NOMO-1 treated with dmso at 0.1 percent for 144 hours (cell line): ENCODE results near the gene OSBPL5.
"Not testable (repeated sequence)": the region's sequence is repeated elsewhere in the genome, so short reads cannot be mapped to it uniquely, and the experiment has no call there.

ENCODE experiments used
- DNase-seq: peaks from one replicate; lab custom pipeline; 2025; ENCODE audit not compliant: unreplicated experiment; lab: John Stamatoyannopoulos, UW

OSBPL5 gene

DNA sequence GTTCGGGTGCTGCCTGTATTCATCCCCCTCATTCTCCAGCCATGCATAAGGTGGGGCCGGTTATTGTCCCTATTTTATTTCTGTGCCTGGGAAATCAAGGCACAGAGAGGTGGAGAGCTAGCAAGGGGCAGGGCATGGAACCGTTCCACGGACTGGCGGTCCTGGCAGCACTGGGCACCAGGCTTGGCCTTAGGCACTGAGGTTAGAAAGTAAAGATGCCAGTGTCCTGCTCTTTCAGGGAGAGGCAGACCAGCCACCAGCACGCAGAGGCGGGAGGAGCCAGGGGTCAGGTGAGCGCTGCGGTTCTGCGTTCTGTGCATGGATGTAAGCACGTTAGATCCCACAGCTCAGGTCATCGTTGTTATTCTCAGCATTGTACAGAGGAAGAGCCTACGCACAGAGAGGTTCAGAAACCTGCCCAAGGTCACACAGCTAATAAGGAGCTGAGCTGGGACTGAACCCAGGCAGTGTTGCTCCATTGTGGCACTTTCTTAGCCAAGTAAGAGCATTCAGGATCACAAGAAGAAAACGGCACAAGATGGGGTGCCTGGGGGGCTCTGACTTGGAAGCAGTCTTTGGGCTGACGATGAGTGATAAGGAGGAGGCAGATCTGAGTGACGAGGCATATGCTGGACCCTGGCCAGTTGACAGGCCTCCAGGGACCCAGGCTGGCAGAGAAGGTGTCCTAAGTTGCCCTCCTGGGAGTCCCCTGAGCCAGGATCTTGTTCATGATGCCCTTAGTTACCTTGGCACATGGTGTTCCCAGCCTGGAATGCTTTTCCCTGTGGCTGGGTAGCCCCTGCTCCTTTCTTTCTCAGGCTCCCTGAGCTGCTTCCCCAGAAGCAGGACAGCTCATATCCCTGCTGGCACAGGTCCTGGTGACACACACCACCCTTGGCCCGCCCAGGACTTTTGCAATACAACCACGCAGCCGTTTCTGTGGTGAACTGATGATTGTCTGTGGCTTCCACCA lies 41.1 kb downstream of the OSBPL5 start:
- peak; percentile 61 for DNase-seq

DNA sequence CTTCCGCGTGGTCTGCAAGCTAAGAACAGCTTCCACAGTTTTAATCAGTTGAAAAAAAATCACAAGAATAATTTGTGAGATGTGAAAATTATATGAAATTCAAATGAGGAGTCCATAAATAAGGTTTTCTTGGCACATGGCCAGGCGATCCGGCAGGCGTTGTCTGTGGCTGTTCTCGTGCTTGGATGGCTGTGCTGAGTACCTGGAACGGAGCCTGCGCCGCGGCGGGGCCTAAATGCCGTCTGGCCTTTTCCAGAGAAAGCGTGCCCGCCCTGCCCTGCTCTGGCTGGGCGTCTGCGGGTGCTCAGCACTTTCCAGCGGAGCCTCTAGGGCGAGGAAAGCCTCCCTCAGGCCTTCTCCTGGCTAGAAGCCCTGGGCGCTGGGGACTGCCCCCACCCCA lies 41.8 kb downstream of the OSBPL5 start:
- DNase-seq: no peak

DNA sequence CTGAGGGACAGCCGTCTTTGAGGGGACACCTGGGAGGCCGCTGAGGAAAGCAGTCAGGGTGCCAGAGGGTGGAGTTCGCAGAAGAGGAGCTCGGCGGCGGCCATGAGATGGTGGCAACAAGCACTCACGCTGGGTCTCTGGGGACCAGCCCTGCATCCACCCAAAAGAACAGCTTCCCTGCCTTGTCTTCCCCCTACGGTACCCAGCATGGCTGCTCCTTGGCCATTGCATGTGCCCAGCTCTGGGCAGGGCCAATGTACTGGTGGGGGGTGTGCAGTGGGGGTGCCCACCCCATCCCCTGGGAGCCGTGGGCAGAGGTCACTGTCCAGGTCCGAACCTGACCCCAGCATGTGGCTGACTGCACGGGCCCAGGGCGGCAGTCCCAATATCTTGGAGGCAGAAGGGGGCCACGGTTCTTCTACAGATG lies 42.3 kb downstream of the OSBPL5 start:
- DNase-seq: no peak

DNA sequence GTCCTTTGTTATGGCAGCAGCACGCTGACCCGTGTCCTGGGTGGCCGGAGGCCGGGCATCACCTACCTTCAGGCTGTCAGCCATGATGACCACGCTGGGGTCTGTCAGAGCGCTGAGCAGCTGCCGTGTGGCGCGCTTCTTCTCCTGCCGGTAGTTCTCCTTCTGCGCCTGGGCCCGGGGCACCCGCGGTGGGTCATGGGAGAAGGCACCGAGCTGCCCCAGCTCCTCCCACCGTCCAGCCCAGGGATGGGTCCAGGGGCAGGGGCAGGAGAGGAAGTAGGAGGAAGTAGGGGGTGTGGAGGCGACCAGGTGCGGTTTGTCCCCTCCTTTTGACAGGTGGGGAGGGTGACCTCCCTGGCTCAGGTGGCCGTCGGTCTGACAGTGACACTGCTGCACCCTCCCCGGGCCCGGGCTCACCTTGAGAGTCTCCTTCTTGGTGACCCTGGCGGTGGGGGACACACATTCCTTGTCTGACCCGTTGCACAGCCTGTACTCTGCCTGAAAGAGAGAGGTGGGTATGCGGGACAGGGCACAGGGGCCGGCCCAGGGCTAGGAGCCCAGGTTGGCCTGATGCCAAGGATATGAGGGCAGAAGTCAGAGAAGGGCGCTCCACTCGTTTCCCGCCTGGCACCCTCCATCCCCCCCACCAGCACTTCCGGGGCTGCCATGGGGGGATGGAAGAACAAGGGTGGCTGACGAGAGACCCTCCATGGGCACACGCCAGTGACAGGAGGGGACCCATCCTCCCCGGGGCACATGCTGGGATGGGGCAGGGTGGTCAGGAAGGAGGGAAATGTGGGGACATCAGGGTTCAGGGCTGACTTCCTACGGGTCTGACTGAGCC lies 43.0 kb downstream of the OSBPL5 start:
- DNase-seq: no peak

DNA sequence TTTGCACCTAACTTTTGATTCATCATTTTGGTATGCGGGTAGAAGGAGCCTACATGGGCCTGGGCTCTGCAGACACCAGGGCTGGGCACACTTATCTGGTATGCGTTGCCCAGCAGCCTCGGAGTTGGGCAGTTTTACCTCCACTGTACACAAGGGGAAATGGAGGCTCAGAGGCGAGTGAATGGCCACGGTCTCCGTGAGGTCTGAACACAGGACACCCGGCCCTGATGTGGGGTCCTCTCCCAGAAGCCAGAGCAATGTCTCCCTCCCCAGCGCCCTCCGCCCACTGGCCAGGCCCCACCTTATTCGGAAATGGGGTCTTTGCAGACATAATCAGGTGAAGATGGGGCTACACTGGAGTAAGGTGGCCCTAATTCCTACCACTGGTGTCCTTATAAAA lies 43.7 kb downstream of the OSBPL5 start:
- DNase-seq: no peak

DNA sequence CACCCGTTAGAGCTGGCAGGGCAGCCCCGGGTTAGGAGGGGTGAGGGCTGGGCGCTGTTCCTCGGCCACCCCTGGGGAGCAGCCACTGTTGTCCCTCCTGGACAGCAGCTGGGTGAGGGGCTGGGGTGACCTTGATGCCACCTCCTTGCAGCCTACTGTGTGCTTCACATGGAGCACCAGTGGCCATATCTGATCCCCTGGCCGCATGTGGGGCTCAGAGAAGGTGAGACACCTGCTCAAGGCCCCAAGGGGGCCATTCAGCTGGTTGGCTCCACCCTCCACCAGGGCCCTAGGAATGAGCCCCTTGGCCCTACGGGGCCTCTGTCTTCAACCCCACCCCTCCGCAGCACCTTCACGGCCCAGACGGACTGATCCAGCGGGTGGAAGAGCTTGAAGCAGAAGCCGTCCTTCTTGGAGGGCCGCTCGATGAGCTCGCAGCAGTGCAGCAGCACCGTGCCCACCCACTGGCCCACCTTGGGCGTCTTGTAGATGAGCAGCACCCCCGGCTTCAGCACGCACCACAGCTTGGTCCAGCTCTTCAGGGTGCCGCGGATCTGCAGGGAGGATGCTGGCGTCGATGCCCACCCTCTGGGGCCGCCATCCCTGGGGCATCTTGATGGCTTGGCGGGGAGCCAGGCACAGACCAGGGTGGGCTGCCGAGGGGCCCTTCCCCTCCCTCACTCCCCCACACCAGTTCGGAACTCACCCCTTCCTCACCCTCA lies 44.9 kb downstream of the OSBPL5 start:
- no peak for DNase-seq

DNA sequence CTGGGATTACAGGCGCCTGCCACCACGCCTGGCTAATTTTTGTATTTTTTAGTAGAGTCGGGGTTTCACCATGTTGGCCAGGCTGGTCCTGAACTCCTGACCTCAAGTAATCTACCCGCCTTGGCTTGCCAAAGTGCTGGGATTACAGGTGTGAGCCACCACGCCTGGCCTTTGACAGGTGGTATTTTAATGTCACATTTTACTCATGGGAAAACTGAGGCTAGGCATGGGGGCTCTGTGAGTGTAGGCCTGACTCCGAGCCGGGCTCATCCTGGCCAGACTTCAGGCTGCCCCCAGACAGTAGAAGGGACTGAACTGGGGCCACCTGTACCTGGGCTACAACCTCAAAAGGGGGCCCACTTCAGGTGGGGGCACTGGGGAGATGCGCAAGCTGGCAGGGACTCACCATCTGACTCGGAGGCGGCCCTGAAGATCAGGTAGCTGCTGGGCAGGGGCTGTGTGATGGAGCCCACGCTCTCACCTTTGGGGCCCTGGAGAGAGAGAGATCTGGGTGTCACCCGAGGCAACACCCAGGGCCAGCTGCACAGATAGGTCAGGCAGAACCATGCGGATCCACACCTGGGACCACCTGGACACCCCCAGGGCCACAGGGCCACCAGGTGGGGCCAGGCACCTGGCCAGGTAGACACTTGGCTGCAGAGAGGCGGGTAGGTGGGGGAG lies 45.8 kb downstream of the OSBPL5 start:
- no peak for DNase-seq

DNA sequence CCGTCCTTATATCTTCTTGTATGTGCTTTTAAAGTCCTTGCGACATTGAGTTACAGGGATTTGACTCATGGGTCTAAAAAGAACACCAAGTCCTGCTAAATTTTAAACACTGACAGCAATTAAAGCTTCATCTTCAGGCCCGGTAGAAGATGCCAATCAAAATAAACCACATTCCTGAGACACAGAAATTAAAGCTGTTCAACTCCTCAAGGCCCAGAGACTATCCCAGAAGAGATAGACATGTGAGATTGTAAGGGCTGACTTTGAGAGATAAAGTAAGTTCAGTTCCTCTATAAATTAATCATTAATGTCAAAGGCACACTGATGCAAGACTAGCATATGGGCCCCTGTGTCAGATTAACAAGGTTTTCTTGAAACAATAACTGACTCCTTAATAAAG lies 49.8 kb downstream of the OSBPL5 start:
- DNase-seq: no peak

DNA sequence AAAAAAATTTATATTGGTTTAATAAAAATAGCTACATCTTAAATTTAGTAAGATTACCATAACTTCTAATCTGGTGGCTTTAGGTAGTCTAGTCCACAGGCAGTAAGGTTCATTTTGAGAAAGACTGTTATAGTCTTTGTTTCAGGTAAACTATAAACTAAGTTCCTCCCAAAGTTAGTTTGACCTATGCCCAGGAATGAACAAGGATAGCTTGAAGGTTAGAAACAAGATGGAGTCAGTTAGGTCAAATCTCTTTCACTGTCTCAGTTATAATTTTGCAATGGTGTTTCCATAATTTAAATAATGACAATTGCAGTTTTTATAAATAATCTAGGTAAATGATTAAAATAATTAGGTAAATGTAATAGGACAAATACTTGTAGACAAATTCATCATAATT lies 51.4 kb downstream of the OSBPL5 start:
- not testable (repeated sequence) for DNase-seq

DNA sequence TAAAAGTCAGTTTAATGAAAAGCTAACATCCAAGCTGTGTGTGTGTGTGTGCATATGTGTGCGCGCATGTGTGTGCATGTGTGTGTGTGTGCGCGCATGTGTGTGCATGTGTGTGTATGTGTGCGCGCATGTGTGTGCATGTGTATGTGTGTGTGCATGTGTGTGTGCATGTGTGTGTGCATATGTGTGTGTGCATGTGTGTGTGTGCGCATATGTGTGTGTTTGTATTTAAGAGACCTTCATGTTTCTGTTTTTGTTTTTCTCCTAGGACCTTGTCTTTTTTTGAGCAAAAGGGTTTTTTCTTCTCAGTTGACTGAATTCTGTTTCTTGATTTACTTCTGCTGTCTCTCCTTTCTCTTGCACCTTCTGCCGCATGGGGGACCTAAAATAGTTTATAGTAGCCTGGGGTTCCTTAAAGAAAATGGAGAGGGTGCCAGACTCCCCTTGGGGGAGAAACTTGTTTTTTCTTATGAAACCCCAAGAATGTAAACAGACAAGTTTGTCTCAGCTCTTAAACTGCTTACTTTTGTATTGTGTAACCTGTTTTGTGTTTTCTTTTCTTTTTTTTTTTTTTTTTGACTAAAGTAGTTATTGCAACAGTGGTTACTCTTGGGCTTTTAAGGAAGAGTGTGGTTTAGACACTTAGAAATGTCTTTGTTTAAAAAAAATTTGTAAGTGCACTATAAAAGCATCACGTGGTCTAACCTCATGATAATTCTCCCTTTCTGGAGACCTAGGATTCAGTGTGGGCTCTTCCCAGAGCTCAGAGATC lies 53.0 kb downstream of the OSBPL5 start:
- peak; percentile 63 for DNase-seq

DNA sequence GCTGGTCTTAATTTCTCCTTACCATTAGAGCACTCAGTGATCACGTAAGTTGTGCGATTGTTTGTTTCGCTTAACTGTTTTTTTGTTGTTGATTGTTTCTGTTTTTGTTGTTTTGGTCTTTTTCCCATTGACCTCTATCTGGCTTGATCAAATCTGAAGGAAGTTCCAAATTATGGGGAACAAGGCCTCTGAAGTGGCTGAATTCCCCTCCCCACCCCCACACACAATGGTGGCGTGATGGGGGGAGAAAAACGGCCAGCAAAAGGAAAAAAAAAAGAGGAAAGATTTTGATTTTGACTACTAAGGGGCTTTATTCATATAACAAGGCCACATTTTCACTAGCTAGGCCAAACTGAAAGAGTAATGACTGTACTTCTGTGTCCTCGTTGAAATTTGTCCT lies 53.6 kb downstream of the OSBPL5 start:
- no peak for DNase-seq

DNA sequence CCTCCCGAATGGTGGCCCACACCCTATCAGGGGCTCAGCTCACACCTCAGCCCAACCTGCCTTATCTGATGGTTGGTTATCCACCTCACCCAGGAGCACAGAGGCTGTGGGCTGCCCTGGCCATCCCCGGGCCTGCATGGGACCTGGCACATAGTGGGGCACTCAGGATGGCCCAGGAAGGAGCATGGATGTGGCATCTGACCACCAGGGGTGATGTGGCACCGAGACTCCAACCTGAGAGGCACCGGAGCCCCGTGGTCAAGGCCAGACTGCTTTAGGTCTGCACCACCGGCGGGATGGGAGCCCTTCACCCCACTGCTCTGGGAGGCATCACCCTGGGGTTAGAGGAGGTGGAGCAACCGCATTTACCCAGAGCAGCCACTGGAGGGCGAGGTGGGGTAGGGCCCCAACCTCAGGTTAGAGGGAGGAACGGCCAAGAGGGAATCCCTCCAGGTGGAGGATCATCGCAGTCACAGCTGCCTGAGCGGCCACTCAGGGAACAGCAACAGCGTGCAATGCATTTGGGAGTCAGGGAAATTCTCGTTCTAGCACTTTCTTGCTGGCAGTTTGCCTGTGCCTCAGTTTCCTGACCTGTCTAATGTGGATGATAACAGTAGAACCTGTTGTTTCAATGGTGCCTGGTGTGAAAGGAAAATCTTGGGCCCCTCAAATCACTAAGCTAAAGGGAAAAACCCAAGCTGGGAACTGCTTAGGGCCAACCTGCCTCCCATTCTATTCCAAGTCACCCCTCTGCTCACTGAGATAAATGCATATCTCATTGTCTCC lies 55.0 kb downstream of the OSBPL5 start:
- DNase-seq: no peak

DNA sequence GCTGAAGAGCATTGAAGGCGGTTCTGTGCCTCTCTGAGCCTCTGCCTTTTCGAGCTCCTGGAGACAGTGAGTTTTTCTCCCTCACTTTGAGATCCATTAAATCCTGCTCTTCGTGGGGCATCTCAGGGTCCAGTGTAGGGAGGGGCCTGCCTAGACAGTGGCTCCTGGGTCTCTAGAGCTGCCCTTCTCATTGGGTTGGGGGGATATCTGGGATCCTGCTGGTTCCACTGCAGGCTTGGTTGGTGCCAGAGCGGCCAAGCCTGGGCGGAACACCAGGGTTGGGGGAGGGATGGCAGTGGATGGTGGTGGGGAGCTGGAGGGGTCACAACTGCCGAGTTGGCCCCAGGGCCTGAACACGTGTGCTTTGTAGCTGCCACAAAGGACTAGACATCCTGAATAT lies 55.7 kb downstream of the OSBPL5 start:
- no peak for DNase-seq

DNA sequence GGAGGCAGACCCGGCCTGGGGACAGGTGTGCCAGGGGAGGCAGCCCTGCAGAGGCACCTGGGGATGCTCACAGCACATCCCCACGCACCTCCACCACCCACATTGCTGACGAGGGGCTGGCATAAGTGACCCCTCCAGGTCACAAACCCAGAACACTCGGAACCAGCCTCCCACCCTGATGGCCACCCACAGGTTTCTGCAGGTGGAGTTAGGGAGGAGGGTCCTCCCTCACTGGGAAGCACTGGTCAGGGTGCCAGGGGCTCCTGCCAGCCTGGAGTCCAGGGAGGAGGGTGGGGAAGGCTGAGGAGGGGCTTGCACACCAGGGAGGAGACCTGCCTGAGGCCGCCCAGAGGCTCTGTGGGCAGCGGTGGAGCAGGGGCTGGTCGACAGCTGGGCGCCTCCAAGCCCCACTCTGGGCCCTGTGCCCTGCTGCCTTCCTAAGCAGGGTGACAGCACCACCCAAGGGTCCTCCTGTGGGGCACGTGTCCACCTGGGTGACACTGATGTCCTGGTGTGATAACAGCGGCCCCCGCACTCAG lies 56.9 kb downstream of the OSBPL5 start:
- no peak for DNase-seq

DNA sequence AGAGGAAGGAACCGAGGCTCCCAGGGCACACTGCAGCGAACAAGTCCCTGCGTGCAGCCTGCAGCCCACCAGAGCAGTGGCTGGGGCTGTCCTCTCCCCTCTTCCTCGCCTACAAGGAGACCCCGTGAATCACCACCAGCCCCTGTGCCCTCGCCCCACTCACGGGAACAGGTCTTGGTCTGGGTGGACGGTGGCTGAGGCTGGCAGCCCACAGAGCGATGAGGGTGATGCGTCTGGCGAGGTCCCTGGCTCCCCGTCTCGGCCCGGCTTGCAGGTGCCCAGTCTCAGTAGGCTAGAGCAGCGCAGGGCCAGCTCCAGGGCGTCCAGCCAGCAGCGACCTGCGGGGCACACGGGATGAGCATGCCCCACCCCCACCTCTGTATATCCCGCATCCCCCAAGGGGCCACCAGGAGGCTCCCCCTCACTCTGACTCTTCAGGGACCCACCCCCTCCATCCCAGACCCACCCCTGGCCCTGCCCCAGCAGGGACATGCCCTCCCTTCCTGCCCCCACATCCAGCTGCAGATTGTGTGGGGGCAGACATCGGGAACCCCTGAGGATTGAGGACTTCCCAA lies 57.4 kb downstream of the OSBPL5 start:
- no peak for DNase-seq

DNA sequence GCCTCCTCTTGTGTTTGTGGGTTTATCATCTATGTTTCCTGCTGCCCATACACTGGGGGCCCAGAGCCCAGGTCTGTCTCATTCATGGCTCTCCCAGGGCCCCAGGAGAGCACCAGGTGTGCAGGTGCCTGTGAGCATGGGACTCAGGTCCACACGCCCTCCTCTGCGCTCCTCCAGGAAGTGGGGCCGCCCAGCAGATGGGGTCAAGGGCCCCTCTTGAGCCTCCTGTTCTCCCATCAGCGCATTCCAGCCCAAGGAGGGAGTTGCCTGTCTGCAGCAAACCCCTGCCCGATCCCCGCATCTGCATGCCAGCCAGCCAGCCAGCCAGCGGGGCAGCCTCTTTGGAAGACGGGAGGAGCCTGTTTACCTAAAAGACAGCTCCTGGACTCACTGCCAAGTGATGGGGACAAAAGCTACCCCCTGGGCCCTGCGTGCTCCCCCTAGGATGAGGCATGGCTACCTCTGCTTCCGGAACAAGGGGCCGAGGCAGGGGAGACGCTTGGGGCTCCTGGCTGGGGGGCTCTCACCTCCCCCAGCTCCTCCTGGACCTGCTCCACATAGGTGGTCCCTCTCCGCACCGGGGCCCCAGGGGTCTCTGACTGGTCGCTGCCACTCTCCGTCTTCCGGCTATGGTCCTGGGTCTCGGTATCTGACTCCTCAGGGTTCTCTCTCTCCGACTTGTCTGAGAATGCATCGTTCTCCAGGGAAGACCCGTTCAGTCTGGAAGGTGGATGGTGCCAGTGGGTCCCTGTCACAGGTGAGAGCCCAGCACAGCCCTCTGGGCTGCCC lies 58.2 kb downstream of the OSBPL5 start:
- DNase-seq: no peak

DNA sequence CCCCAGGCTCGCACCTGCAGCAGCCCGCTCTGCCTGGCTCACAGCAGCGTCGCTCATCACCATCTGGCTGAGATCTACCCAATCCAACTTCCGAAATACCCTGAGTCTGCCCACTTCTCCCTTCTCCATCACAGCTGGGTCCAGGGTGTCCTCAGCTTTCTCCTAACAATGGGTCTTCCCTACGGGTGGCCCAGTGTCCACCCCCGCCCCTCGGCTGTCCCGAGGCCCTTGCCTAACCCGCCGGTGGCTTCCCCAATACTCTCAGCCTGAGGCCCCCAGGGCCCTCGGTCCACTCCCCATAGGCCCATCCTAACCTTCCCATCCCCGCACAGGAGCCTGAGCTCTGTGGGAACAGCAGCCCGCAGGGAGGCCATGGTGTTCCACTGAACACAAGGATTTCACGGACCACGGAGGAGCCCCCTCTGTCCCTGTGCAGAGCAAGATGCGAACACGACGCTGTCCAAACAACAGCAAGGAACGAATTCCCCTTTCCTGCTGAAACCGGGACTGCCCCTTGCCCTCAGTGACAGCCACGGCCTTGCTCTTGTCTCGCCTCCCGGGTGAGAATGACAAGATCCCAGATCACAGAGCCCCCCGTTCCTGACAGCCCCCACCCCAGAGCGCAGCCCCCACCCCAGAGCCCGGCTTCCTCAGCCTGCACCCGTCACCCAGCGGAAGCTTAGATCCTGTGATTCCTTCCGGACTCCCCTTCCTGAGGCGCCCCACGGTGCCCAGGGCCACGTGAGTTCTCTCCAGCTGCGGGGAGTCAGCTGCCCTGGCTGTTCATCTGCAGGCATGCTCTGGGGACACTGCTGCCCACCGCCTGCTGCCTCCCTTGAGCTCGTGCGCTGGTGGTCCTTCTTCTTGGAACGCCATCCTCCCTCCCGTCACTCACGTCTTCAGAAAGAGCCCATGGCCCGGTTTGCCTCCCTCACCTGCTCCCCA lies 59.0 kb downstream of the OSBPL5 start:
- no peak for DNase-seq
